ENCODE measurements around the gene RIMBP2.

The RIMBP2 gene

DNA sequence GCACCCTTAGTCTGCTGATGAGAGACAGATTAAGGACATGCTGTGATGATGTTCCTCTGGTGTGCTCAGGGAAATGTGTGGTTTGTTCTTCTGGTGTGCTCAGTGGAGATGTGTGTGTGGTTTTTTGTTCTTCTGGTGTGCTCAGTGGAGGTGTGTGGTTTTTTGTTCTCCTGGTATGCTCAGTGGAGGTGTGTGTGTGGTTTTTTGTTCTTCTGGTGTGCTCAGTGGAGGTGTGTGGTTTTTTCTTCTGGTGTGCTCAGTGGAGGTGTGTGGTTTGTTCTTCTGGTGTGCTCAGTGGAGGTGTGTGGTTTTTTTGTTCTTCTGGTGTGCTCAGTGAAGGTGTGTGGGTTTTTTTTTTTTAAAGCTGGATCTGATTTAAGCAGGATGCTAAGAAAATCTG lies 363.0 kb downstream of the RIMBP2 start:
- no peak for TF ChIP-seq Cebpa-rat (IDR thresholded peaks at IDR 0.05)
- Histone ChIP-seq H3K36me3 (no peaks in the 10 kb centered on the region), H3K4me2 (no peak overlapping the region), H3K4me3 (no peak overlapping the region), H4K20me1 (no peaks in the 10 kb centered on the region), H3K27me3 (no peaks in the 10 kb centered on the region), H3K4me1 (peaks cover 0 to 17% (median 15%) of the 10 kb centered on the region in 10 experiments; a peak in 13 of 20 replicates), H3K9ac (no peak overlapping the region), H3K9me3 (replicated peaks in 1 of 11) (no peaks in the 10 kb centered on the region), H3K27ac (no peak overlapping the region)

DNA sequence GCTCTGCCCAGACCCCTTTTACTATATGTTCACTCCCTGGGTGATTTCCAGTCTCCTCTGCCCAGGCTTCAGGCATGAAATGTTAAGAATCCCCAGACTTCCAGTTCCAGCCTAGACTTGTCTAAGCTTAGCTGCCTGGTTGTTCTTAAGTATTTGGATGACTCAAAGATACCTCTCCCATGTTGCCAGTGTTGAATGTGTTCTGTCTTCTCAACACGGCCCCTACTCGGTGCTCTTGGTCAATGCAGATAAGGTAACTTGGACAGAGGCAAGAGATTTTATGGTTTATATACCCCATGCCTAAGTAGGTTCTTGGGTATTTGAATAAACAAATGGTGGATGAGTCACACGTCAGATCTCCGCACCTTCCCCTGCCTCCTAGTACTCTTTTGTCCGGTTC lies 364.8 kb downstream of the RIMBP2 start:
- TF ChIP-seq Cebpa-rat (IDR thresholded peaks at IDR 0.05): no peak
- H3K4me1 ChIP-seq: no peaks in the 10 kb centered on the region
- no peaks in the 10 kb centered on the region for H4K20me1 ChIP-seq
- no peak overlapping the region for H3K27ac ChIP-seq
- no peaks in the 10 kb centered on the region for H3K9me3 ChIP-seq (replicated peaks in 1 of 11)
- no peak overlapping the region for H3K9ac ChIP-seq
- no peaks in the 10 kb centered on the region for H3K36me3 ChIP-seq
- H3K4me2 ChIP-seq: no peak overlapping the region
- H3K4me3 ChIP-seq: no peak overlapping the region
- H3K27me3 ChIP-seq: no peaks in the 10 kb centered on the region

DNA sequence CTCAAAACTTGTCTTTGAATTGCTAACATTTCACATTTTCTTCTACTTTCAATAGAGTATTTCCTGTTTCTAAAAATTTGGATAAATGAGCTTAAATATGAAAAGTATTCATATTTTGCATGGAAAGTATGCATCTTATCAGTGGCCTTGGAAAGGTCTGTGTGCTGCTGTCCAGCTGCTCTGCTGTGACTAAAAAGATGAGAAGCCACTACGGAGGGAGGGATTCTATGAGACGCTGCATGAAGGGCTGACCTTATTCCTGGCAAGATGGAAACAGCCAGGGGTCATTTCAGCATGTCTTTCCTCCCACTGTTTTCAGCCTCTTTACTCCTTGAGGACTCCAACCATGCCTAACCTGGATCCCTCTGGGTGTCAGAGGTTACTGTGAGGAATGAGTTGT lies 365.4 kb downstream of the RIMBP2 start:
- Histone ChIP-seq H3K4me2 (no peak overlapping the region), H3K27ac (no peak overlapping the region), H4K20me1 (no peaks in the 10 kb centered on the region), H3K27me3 (no peaks in the 10 kb centered on the region), H3K9ac (no peak overlapping the region), H3K9me3 (replicated peaks in 1 of 11) (no peaks in the 10 kb centered on the region), H3K4me1 (no peaks in the 10 kb centered on the region), H3K4me3 (no peak overlapping the region), H3K36me3 (no peaks in the 10 kb centered on the region)
- TF ChIP-seq Cebpa-rat (IDR thresholded peaks at IDR 0.05): no peak

DNA sequence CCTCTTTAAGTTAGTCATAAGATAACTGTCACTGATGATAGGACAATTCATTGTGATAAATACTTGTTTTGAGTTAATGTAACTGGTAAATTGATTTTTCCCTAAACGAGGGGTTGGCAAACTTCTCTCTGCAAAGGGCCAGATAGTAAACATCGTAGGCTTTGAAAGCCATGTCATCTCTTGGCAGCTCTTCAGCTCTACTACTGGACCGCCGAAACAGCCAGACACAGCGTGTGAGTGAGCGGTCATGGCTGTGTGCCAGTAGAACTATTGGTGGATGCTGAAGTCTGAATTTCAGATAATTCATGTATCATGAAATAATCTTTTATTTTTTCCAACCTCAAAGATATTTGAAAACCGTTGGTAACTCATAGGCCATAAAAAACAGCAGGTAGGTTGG lies 368.5 kb downstream of the RIMBP2 start:
- no peak overlapping the region for H3K4me2 ChIP-seq
- H3K27me3 ChIP-seq: no peaks in the 10 kb centered on the region
- no peaks in the 10 kb centered on the region for H4K20me1 ChIP-seq
- TF ChIP-seq Cebpa-rat (IDR thresholded peaks at IDR 0.05): no peak
- H3K9ac ChIP-seq: no peak overlapping the region
- H3K27ac ChIP-seq: no peak overlapping the region
- no peaks in the 10 kb centered on the region for H3K9me3 ChIP-seq (replicated peaks in 1 of 11)
- no peak overlapping the region for H3K4me3 ChIP-seq
- no peaks in the 10 kb centered on the region for H3K36me3 ChIP-seq
- H3K4me1 ChIP-seq: no peaks in the 10 kb centered on the region
